Adrenal gland (tissue), 5 donors: ENCODE results near the gene CTPS2.

Source experiments
- POLR2A ChIP-seq, 2 donors: fragments of 450-650 bp; IDR thresholded peaks; one replicate each; pipeline ENCODE4 v1.6.1; 2017; ENCODE audit warnings: antibody characterized with exemption in 2 of 2, mild to moderate bottlenecking in 2 of 2, moderate library complexity in 1 of 2
- TF ChIP-seq, protein P1 (sequence below), 6 experiments: fragments of 450-650 bp in 4 of 6; fragments of 200-600 bp in 2 of 6; sonication (generic) in 1 of 6; IDR thresholded peaks; 1 replicate in 5 of 6; 2 replicates in 1 of 6; pipeline versions ENCODE4 v1.5.1 to v1.8.0; 2016 to 2021; ENCODE audit warnings: antibody characterized with exemption in 6 of 6, mild to moderate bottlenecking in 2 of 6, moderate library complexity in 1 of 6
- donor health status: DM: no; HTN: no; CAD: no.

- TF ChIP-seq, protein P1, sequence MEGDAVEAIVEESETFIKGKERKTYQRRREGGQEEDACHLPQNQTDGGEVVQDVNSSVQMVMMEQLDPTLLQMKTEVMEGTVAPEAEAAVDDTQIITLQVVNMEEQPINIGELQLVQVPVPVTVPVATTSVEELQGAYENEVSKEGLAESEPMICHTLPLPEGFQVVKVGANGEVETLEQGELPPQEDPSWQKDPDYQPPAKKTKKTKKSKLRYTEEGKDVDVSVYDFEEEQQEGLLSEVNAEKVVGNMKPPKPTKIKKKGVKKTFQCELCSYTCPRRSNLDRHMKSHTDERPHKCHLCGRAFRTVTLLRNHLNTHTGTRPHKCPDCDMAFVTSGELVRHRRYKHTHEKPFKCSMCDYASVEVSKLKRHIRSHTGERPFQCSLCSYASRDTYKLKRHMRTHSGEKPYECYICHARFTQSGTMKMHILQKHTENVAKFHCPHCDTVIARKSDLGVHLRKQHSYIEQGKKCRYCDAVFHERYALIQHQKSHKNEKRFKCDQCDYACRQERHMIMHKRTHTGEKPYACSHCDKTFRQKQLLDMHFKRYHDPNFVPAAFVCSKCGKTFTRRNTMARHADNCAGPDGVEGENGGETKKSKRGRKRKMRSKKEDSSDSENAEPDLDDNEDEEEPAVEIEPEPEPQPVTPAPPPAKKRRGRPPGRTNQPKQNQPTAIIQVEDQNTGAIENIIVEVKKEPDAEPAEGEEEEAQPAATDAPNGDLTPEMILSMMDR (IDR thresholded peaks at IDR 0.05) = no peak
- no peak for TF ChIP-seq POLR2A (IDR thresholded peaks at IDR 0.05)
Observed at GRCh38 chrX:16699389-16699788, 13.1 kb downstream of the CTPS2 start.
